Measurements from ENCODE around the gene AP2A2. TPM values are rescaled to one million over a fixed set of nuclear protein-coding genes. Genes with fewer than 3 reads are reported as not detected.

The AP2A2 gene
- total RNA-seq, 1 experiment from 2014 or later: 62.0 TPM

GRCh38 chr11:971092-971690 lies 45.5 kb downstream of the AP2A2 start:
- no peak for DNase-seq (ENCODE audit: low spot score)
- no TSS peak for BruUV-seq (replicated peaks)
- TF ChIP-seq CTCF (conservative IDR thresholded peaks at IDR 0.05; ENCODE audit: low read depth, low read length) (no peak), EZH2 (IDR thresholded peaks at IDR 0.05; ENCODE audit: borderline replicate concordance, low read depth, low read length, poor library complexity, severe bottlenecking) (no peak)
- POLR2A ChIA-PET (ENCODE audit: low non-redundant PET): no interaction called here
- H3K4me3 ChIP-seq (ENCODE audit: low read depth, low read length, poor library complexity, severe bottlenecking): no peak overlapping the region
- H3K27ac ChIP-seq (ENCODE audit: low read depth, low read length, poor library complexity, severe bottlenecking): no peak overlapping the region
- no peaks in the 10 kb centered on the region for H3K9me3 ChIP-seq (ENCODE audit: low read depth, low read length, poor library complexity, severe bottlenecking)
- peaks cover 14% of the 10 kb centered on the region for H3K36me3 ChIP-seq (ENCODE audit: insufficient read depth, low read length, poor library complexity, severe bottlenecking)
- CTCF ChIA-PET: no interaction called here
- no peaks in the 10 kb centered on the region for H3K4me1 ChIP-seq (ENCODE audit: insufficient read depth, low read length, poor library complexity, severe bottlenecking)
- no peaks in the 10 kb centered on the region for H3K27me3 ChIP-seq (replicated peaks; ENCODE audit: insufficient read depth, low read depth, low read length, poor library complexity)
- intact Hi-C loops (cut with micrococcal nuclease; ENCODE audit: unreplicated experiment): loop anchor here (10.0 kb wide), 1 partner anchor 116 kb away; no protein-coding TSS in a partner anchor

- peaks cover 14% of the 10 kb centered on the region for H3K36me3 ChIP-seq (ENCODE audit: insufficient read depth, low read length, poor library complexity, severe bottlenecking)
- no peak for DNase-seq (ENCODE audit: low spot score)
- TF ChIP-seq EZH2 (IDR thresholded peaks at IDR 0.05; ENCODE audit: borderline replicate concordance, low read depth, low read length, poor library complexity, severe bottlenecking): no peak
- no peak for TF ChIP-seq CTCF (conservative IDR thresholded peaks at IDR 0.05; ENCODE audit: low read depth, low read length)
- H3K9me3 ChIP-seq (ENCODE audit: low read depth, low read length, poor library complexity, severe bottlenecking): no peaks in the 10 kb centered on the region
- ChIA-PET CTCF (no interaction called here), POLR2A (ENCODE audit: low non-redundant PET) (no interaction called here)
- H3K4me1 ChIP-seq (ENCODE audit: insufficient read depth, low read length, poor library complexity, severe bottlenecking): no peaks in the 10 kb centered on the region
- no peak overlapping the region for H3K27ac ChIP-seq (ENCODE audit: low read depth, low read length, poor library complexity, severe bottlenecking)
- intact Hi-C loops (cut with micrococcal nuclease; ENCODE audit: unreplicated experiment): loop anchor here (10.0 kb wide), 1 partner anchor 117 kb away; no protein-coding TSS in a partner anchor
- H3K27me3 ChIP-seq (replicated peaks; ENCODE audit: insufficient read depth, low read depth, low read length, poor library complexity): no peaks in the 10 kb centered on the region
- no peak overlapping the region for H3K4me3 ChIP-seq (ENCODE audit: low read depth, low read length, poor library complexity, severe bottlenecking)
- no TSS peak for BruUV-seq (replicated peaks)
These were observed 46.2 kb downstream of the AP2A2 start for GRCh38 chr11:971731-972365.

GRCh38 chr11:972523-973211 lies 47.0 kb downstream of the AP2A2 start:
- DNase-seq (ENCODE audit: low spot score): no peak
- Histone ChIP-seq H3K4me3 (ENCODE audit: low read depth, low read length, poor library complexity, severe bottlenecking) (no peak overlapping the region), H3K4me1 (ENCODE audit: insufficient read depth, low read length, poor library complexity, severe bottlenecking) (no peaks in the 10 kb centered on the region), H3K9me3 (ENCODE audit: low read depth, low read length, poor library complexity, severe bottlenecking) (no peaks in the 10 kb centered on the region), H3K27me3 (replicated peaks; ENCODE audit: insufficient read depth, low read depth, low read length, poor library complexity) (no peaks in the 10 kb centered on the region), H3K27ac (ENCODE audit: low read depth, low read length, poor library complexity, severe bottlenecking) (no peak overlapping the region), H3K36me3 (ENCODE audit: insufficient read depth, low read length, poor library complexity, severe bottlenecking) (peaks cover 14% of the 10 kb centered on the region)
- ChIA-PET CTCF (no interaction called here), POLR2A (ENCODE audit: low non-redundant PET) (interaction anchor here (0.5 kb wide), 1 partner anchor 1801 kb away, joined by 3 read pairs; no protein-coding TSS in a partner anchor)
- TF ChIP-seq EZH2 (IDR thresholded peaks at IDR 0.05; ENCODE audit: borderline replicate concordance, low read depth, low read length, poor library complexity, severe bottlenecking) (no peak), CTCF (conservative IDR thresholded peaks at IDR 0.05; ENCODE audit: low read depth, low read length) (no peak)
- BruUV-seq (replicated peaks): no TSS peak
- intact Hi-C loops (cut with micrococcal nuclease; ENCODE audit: unreplicated experiment): loop anchor here (10.0 kb wide), 1 partner anchor 118 kb away; no protein-coding TSS in a partner anchor
